H54 (cell line): Measurements from ENCODE around the gene SPR.

ENCODE experiments used
- DNase-seq: peaks from one replicate; pipeline ENCODE4 v3.0.0; 2011; ENCODE audit warnings: low spot score, mixed read lengths; ENCODE audit not compliant: insufficient read length
- FAIRE-seq: peaks from 3 replicates; lab custom pipeline; 2011; peaks lifted over from hg19 to GRCh38; lab: Jason Lieb, UNC
- POLR2A ChIP-seq: IDR thresholded peaks from 2 replicates; pipeline ENCODE4 v1.6.1; 2011; ENCODE audit warnings: low read depth, mild to moderate bottlenecking, low read length

SPR gene

GRCh38 chr2:72864500-72864899 lies 22.7 kb upstream of the SPR start:
- DNase-seq: peak; percentile 58
- peak; percentile 86 for FAIRE-seq
- TF ChIP-seq POLR2A: no peak

- DNase-seq (no peak), FAIRE-seq (no peak)
- no peak for TF ChIP-seq POLR2A
Measured at GRCh38 chr2:72871060-72871459, 16.1 kb upstream of the SPR start.

DNA sequence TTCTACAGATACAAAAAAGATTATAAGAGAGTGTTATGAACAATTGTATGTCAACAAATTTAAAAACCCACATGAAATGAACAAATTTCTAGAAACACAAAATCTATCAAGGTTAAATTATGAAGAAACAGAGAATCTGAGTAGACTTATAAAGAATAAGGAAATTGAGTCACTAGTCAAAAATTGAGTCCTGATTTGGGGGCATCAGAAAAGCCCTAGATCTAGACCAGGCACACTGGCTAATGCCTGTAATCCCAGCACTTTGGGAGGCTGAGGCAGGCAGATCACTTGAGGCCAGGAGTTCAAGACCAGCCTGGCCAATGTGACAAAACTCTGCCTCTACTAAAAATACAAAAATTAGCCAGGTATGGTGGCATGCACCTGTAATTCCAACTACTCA lies 15.3 kb upstream of the SPR start:
- DNase-seq (no peak), FAIRE-seq (no peak)
- no peak for TF ChIP-seq POLR2A

GRCh38 chr2:72883356-72883962 lies 3.7 kb upstream of the SPR start:
- no peak for DNase-seq
- TF ChIP-seq POLR2A: no peak
- FAIRE-seq: peak; percentile 70

- DNase-seq (no peak), FAIRE-seq (no peak)
- no peak for TF ChIP-seq POLR2A
Measured at GRCh38 chr2:72886505-72887031, 640 bp upstream of the SPR start.

DNA sequence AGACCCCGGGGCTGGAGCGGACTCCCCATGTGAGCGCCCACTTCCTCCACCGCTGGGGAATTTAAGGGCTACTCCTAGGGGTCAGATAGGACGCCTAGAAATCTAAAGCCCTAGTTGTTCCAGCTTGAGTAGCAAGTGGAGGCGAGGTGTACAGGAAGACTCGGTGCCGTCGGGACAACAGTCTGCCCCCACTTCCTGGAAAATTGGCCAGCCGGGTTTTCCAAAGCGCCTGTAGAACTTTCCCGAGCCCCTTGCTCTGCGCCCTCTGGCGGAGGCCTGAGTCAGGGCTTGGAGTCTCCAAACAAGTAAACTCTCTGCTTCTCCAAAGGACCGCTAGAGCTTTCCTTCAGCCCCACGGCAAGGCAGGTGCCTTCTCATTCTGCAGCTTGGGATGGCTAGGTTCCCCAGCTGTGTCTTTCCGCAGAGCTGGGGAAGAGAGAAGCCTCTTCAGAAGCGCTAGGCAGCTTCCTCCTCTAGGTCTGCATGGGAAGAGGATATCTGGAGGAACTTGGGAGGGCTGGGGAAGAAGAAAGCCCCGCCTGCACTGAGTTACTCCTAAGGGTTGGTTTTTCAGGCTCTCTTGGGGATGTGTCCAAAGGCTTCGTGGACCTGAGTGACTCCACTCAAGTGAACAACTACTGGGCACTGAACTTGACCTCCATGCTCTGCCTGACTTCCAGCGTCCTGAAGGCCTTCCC lies 681 bp downstream of the SPR start:
- TF ChIP-seq POLR2A: no peak
- peak; percentile 78 for DNase-seq
- FAIRE-seq: no peak

DNA sequence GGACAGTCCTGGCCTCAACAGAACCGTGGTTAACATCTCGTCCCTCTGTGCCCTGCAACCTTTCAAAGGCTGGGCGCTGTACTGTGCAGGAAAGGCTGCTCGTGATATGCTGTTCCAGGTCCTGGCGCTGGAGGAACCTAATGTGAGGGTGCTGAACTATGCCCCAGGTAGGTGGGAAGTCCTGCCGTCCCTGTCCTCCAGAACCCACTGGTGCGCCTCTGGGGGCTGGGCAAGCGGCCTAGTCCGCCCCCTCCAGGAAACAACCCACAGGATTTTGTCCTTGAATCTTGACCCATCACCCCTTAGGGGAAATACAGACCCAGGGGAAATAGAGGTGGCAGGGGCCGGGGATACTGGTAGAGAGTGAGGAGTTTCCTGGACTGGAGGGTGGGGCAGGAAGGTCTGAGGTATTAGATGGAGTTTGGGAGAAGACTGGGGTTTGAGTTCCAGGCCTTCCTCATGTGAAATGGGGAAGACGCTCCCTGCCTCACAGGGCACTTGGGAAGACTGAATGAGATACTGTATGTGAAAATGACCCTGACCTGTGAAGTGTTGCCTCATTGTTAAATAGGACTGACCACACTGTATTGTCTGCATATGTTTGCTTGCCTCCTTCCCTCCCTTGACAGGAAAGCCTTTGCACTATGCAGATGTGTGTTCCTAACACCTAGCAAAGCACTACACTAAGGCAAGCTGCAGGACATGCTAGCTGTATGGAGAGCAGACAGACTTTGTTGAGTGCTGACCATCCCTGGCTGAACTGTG lies 1.4 kb downstream of the SPR start:
- no peak for FAIRE-seq
- no peak for DNase-seq
- no peak for TF ChIP-seq POLR2A

GRCh38 chr2:72889991-72890390 lies 2.8 kb downstream of the SPR start:
- no peak for TF ChIP-seq POLR2A
- no peak for DNase-seq
- FAIRE-seq: no peak

DNA sequence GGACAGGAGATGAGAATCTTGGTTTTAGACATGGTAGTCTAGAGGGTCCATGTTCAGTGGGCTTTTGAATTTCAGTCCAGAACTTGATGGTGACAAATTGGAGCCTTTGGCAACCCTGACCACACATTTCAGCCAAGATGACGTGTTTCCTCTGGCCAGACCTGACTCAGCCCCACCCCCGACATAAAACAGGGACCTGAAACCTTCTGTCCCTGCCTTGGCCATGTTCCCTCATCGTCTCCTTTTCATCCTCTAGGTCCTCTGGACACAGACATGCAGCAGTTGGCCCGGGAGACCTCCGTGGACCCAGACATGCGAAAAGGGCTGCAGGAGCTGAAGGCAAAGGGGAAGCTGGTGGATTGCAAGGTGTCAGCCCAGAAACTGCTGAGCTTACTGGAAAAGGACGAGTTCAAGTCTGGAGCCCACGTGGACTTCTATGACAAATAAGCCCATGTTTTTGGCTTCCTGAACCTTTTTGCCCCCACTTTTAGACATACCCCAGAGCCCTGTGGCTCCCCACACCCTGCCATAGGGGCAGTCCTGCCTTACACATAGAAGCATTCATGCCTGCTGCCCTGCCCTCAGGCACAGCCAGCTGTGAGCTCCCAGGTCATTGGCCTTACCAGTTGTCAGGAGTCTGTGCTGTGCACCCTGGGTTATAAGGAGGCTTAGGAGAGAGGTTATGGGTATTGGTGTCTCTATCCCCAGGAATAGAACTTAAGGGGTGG lies 4.0 kb downstream of the SPR start:
- FAIRE-seq (no peak), DNase-seq (no peak)
- no peak for TF ChIP-seq POLR2A

- FAIRE-seq (no peak), DNase-seq (peak; percentile 75)
- TF ChIP-seq POLR2A: no peak
Measured at GRCh38 chr2:72892506-72893173, 5.4 kb downstream of the SPR start.

- no peak for TF ChIP-seq POLR2A
- no peak for FAIRE-seq
- no peak for DNase-seq
Measured at GRCh38 chr2:72893594-72894319, 6.5 kb downstream of the SPR start.

DNA sequence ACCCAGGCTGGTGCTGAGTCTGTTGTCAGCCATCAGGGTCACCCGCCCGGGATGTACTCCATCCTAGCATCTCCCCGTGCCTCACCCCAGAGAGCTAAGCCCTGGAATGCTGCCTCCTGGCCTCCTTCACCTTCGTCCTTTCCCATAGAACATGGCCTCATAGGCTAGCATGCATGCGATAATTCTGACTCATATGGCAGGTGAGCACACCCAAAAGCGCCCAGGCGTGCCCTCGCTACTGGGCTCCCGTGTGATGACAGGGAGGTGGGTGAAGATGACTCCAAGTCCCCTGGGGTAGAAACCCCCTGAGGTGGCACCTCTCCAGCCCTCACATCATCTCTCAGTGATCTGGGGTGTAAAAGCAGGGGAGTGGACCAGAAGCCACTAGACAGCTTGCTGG lies 7.3 kb downstream of the SPR start:
- FAIRE-seq: no peak
- TF ChIP-seq POLR2A: no peak
- DNase-seq: no peak

- TF ChIP-seq POLR2A: no peak
- DNase-seq (no peak), FAIRE-seq (no peak)
Measured at GRCh38 chr2:72895154-72895553, 7.9 kb downstream of the SPR start.
